Measurements from ENCODE around the gene ZNF813.

Gene ZNF813

DNA sequence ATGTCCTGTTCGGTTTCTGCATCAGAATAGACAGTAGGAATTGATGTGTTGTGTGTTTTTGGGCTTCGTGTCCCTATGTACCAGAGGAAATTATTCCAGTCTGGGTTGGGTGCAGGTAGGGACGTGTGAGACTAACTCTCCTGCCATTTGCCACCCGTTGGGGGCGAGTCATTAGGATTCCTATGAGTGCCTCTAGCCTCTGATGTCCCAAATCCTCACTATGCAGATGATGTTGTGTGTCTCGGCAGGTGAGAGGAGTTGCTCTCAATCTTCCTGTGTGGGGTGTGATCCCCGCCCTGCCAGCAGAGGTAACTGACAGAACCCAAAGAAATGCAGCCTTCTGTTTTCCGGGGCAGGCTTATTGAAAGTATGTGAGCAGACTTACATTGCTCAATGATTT lies 39.2 kb downstream of the ZNF813 start:
- H3K9me2 ChIP-seq (replicated peaks; ENCODE audit: insufficient read depth, low read length) = no peaks in the 10 kb centered on the region
- no peaks in the 10 kb centered on the region for H3K27me3 ChIP-seq (replicated peaks; ENCODE audit: insufficient read depth, low read length)
- no peaks in the 10 kb centered on the region for H3F3A ChIP-seq (ENCODE audit: insufficient read depth, low read length)
- H2AFZ ChIP-seq (ENCODE audit: low read length) = no peak overlapping the region
- H3K79me2 ChIP-seq (ENCODE audit: low read length) = no peaks in the 10 kb centered on the region
- no peaks in the 10 kb centered on the region for H3K4me1 ChIP-seq (ENCODE audit: low read length)
- TF ChIP-seq EZH2 (optimal IDR thresholded peaks at IDR 0.05; ENCODE audit: low read depth, low read length) (no peak), EZH2phosphoT487 (IDR thresholded peaks at IDR 0.05; ENCODE audit: low read length) (no peak)
- TF ChIP-seq, protein P1, sequence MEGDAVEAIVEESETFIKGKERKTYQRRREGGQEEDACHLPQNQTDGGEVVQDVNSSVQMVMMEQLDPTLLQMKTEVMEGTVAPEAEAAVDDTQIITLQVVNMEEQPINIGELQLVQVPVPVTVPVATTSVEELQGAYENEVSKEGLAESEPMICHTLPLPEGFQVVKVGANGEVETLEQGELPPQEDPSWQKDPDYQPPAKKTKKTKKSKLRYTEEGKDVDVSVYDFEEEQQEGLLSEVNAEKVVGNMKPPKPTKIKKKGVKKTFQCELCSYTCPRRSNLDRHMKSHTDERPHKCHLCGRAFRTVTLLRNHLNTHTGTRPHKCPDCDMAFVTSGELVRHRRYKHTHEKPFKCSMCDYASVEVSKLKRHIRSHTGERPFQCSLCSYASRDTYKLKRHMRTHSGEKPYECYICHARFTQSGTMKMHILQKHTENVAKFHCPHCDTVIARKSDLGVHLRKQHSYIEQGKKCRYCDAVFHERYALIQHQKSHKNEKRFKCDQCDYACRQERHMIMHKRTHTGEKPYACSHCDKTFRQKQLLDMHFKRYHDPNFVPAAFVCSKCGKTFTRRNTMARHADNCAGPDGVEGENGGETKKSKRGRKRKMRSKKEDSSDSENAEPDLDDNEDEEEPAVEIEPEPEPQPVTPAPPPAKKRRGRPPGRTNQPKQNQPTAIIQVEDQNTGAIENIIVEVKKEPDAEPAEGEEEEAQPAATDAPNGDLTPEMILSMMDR (IDR thresholded peaks at IDR 0.05; ENCODE audit: low read length) = no peak
- no peak overlapping the region for H3K4me3 ChIP-seq (ENCODE audit: low read length)
- no peak overlapping the region for H3K27ac ChIP-seq (ENCODE audit: low read length)
- H4K20me1 ChIP-seq (ENCODE audit: insufficient read depth, low read length) = no peaks in the 10 kb centered on the region
- no peaks in the 10 kb centered on the region for H3K9me3 ChIP-seq (replicated peaks; ENCODE audit: insufficient read depth, low read length)
- DNase-seq = no peak
- H3K4me2 ChIP-seq (ENCODE audit: low read depth, low read length) = no peak overlapping the region
- H3K36me3 ChIP-seq (replicated peaks; ENCODE audit: insufficient read depth, low read length) = no peaks in the 10 kb centered on the region
- H3K9ac ChIP-seq (ENCODE audit: low read length) = no peak overlapping the region

DNA sequence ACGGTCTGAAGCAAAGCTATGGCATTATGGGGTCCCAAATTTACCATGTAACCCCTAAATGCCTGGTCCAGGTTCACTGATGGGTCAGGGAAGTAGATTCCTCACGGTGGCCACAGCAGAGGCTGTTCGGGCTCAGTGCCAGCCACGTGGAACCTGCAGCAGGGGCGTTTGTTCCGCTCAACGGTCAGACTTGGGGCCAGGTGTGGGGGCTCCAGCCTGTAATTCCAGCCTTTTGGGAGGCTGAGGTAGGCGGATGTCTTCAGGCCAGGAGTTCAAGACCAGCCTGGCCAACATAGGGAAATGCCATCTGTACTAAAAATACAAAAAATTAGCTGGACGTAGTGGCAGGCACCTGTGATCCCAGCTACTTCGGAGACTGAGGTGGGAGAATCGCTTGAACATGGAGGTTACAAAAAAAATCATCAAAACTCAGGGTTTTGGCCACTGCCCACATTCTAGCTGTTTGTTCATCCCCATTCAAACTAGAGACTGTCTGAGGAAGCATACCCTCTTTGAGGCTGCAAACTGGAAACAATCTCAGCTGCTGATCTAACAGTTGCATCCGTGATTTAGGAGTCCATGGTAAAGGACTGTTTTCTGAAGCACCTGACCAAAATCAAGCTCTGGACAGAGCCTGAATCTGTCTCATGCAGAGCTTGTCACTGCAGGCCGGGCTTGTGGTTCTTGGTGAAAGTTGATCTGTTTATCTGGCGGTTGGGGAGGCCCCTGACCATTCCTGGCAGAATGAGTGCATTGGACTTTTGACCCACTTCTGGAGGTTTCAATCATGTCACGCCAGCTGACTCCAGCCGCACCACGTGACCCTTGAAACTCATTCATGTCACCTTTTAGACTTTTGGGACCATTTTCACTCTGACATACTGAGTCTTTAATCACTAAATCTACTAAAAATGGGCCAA lies 40.2 kb downstream of the ZNF813 start:
- Histone ChIP-seq H3K79me2 (ENCODE audit: low read length) (no peaks in the 10 kb centered on the region), H3K4me3 (ENCODE audit: low read length) (no peak overlapping the region), H3K27me3 (replicated peaks; ENCODE audit: insufficient read depth, low read length) (no peaks in the 10 kb centered on the region), H3K27ac (ENCODE audit: low read length) (no peak overlapping the region), H3K36me3 (replicated peaks; ENCODE audit: insufficient read depth, low read length) (no peaks in the 10 kb centered on the region), H3K9me3 (replicated peaks; ENCODE audit: insufficient read depth, low read length) (no peaks in the 10 kb centered on the region), H3K9ac (ENCODE audit: low read length) (no peak overlapping the region), H3F3A (ENCODE audit: insufficient read depth, low read length) (no peaks in the 10 kb centered on the region), H2AFZ (ENCODE audit: low read length) (no peak overlapping the region), H3K4me1 (ENCODE audit: low read length) (no peaks in the 10 kb centered on the region), H4K20me1 (ENCODE audit: insufficient read depth, low read length) (no peaks in the 10 kb centered on the region), H3K9me2 (replicated peaks; ENCODE audit: insufficient read depth, low read length) (no peaks in the 10 kb centered on the region), H3K4me2 (ENCODE audit: low read depth, low read length) (no peak overlapping the region)
- TF ChIP-seq EZH2phosphoT487 (IDR thresholded peaks at IDR 0.05; ENCODE audit: low read length) (no peak), EZH2 (optimal IDR thresholded peaks at IDR 0.05; ENCODE audit: low read depth, low read length) (no peak)
- TF ChIP-seq, protein P1 (IDR thresholded peaks at IDR 0.05; ENCODE audit: low read length) = no peak
- no peak for DNase-seq

DNA sequence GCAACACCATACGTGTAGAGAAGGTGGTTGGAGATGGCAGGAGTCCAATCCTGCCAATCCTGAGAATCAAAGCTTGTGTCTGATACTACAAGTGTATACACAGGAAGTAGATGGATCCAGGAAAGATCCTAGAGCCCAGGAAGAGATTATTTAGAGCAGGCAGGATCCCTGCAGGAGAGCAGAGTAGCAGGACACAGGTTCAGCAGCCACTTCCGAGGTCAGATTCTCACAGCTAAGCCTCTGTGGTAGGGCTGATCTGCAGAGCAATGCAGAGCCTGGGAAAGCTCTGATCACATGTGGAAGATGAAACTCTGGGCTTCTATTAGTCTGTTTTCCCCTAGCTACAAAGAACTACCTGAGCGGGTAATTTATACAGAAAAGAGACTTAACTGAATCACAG lies 41.9 kb downstream of the ZNF813 start:
- Histone ChIP-seq H3K9me3 (replicated peaks; ENCODE audit: insufficient read depth, low read length) (no peaks in the 10 kb centered on the region), H3K79me2 (ENCODE audit: low read length) (no peaks in the 10 kb centered on the region), H3K9ac (ENCODE audit: low read length) (no peak overlapping the region), H3K4me3 (ENCODE audit: low read length) (no peak overlapping the region), H3K36me3 (replicated peaks; ENCODE audit: insufficient read depth, low read length) (no peaks in the 10 kb centered on the region), H3K4me2 (ENCODE audit: low read depth, low read length) (no peak overlapping the region), H3K27me3 (replicated peaks; ENCODE audit: insufficient read depth, low read length) (no peaks in the 10 kb centered on the region), H3K9me2 (replicated peaks; ENCODE audit: insufficient read depth, low read length) (no peaks in the 10 kb centered on the region), H3K4me1 (ENCODE audit: low read length) (no peaks in the 10 kb centered on the region), H3F3A (ENCODE audit: insufficient read depth, low read length) (no peaks in the 10 kb centered on the region), H3K27ac (ENCODE audit: low read length) (no peak overlapping the region), H4K20me1 (ENCODE audit: insufficient read depth, low read length) (no peaks in the 10 kb centered on the region), H2AFZ (ENCODE audit: low read length) (no peak overlapping the region)
- TF ChIP-seq EZH2phosphoT487 (IDR thresholded peaks at IDR 0.05; ENCODE audit: low read length) (no peak), EZH2 (optimal IDR thresholded peaks at IDR 0.05; ENCODE audit: low read depth, low read length) (no peak)
- TF ChIP-seq, protein P1 (IDR thresholded peaks at IDR 0.05; ENCODE audit: low read length) = no peak
- DNase-seq = no peak

All from MM.1S (cell line).